HFFc6 (cell line): ENCODE measurements around the gene ENO4. TPM values are rescaled to one million over a fixed set of nuclear protein-coding genes. Genes with fewer than 3 reads are reported as not detected.

Experiments
- DNase-seq: peaks from one replicate; pipeline ENCODE4 v3.0.0-alpha.2; 2018
- H3K27ac Mint-ChIP-seq: 2 replicates; pipeline ENCODE4 v1.8.0; 2020; ENCODE audit warnings: mild to moderate bottlenecking, mixed read lengths
- H3K27me3 Mint-ChIP-seq: 2 replicates; pipeline ENCODE4 v1.8.0; 2021; ENCODE audit warnings: mild to moderate bottlenecking, moderate library complexity, mixed read lengths; ENCODE audit not compliant: insufficient read depth
- H3K36me3 Mint-ChIP-seq: 2 replicates; pipeline ENCODE4 v1.8.0; 2021; ENCODE audit warnings: low read depth, mixed read lengths
- H3K4me1 Mint-ChIP-seq: 2 replicates; pipeline ENCODE4 v1.8.0; 2020; ENCODE audit warnings: low read depth, mixed read lengths
- H3K4me3 Mint-ChIP-seq: 2 replicates; pipeline ENCODE4 v1.8.0; 2020; ENCODE audit warnings: mild to moderate bottlenecking, moderate library complexity, mixed read lengths
- H3K9me3 Mint-ChIP-seq: 2 replicates; pipeline ENCODE4 v1.8.0; 2020; ENCODE audit warnings: mild to moderate bottlenecking, mixed read lengths
- CTCF ChIP-seq: fragments of 200-600 bp; sonication (generic); IDR thresholded peaks from 2 replicates; pipeline ENCODE4 v1.5.0; 2021; ENCODE audit warnings: antibody characterized with exemption, mild to moderate bottlenecking
- total RNA-seq, 6 experiments: library from RNA; stranded (reverse); fragmentation: NEBNext Ultra II Directional; extraction: Animal tissue kit (Norgen Biotek cat#: 25700); gene quantifications; 2 replicates in 1 of 6; 3 replicates in 5 of 6; pipeline ENCODE4 v1.2.3, GENCODE V29; 2021

The ENO4 gene
- total RNA-seq, 6 experiments from 2014 or later, result not detected

- TF ChIP-seq CTCF, result no peak
- Mint-ChIP-seq H3K36me3 (no peaks in the 10 kb centered on the region), H3K4me1 (peaks cover 2% of the 10 kb centered on the region; the same call in 1 of the 2 replicates), H3K27me3 (peaks cover 20% of the 10 kb centered on the region), H3K9me3 (no peaks in the 10 kb centered on the region), H3K4me3 (no peak overlapping the region), H3K27ac (no peak overlapping the region)
- no peak for DNase-seq
Observed at GRCh38 chr10:116831790-116832189, 17.5 kb upstream of the ENO4 start.

DNA sequence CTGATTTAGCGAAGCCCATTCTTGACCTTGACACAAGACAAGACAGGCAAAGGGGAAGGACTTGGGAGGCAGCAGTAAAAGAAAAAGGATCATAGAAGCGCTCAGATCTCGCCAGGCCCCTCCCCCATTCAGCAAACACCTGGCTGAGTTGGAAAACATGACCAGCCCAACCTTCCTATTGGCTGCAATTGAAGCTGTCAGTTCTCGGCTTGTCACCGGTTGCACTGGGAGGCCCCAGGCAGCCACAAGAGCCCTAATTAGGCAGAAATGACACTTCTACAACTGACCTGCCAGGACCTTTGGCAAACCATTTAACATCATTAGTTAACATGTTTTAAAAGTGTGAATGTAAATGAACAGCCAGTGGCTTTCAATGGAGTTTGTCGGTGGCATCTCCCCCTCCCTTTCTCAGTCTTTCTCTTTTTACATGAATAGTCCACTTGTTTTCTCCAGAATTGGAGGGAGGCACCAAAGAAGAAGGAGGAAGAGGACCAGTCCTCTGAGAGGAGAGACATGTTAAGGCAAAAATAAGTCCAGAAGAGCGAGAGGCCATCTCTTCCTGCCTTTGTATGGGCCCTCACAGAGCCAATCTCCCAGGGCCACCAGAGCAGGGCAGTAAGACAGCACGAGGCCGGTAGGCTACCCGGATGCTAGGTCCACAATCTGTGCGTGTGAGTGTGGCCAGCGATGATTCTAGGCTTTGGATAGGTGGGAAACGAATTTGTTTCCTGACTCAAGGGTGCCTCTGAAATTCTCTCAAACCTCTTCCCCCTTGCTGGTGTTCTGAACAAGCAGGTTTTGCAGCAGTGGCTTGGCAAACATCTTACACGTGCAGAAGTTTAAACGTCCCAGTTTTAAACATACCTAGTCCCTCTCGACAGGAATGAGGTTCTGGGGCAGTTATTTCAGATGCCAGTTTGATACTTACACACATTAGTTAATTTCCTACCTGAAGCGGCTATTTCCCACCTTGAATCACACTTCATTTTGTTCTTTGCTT lies 15.0 kb upstream of the ENO4 start:
- TF ChIP-seq CTCF, result no peak
- no peaks in the 10 kb centered on the region for H3K9me3 Mint-ChIP-seq
- H3K4me3 Mint-ChIP-seq, result no peak overlapping the region
- H3K4me1 Mint-ChIP-seq, result no peaks in the 10 kb centered on the region
- no peaks in the 10 kb centered on the region for H3K36me3 Mint-ChIP-seq
- DNase-seq, result no peak
- peaks cover 12% of the 10 kb centered on the region for H3K27me3 Mint-ChIP-seq
- H3K27ac Mint-ChIP-seq, result no peak overlapping the region

- no peaks in the 10 kb centered on the region for H3K36me3 Mint-ChIP-seq
- H3K27me3 Mint-ChIP-seq, result peaks cover 9% of the 10 kb centered on the region
- no peaks in the 10 kb centered on the region for H3K9me3 Mint-ChIP-seq
- no peak for TF ChIP-seq CTCF
- no peak overlapping the region for H3K4me3 Mint-ChIP-seq
- no peak overlapping the region for H3K27ac Mint-ChIP-seq
- H3K4me1 Mint-ChIP-seq, result no peaks in the 10 kb centered on the region
- no peak for DNase-seq
Observed at GRCh38 chr10:116835658-116836057, 13.6 kb upstream of the ENO4 start.

GRCh38 chr10:116836083-116836482 lies 13.2 kb upstream of the ENO4 start:
- H3K9me3 Mint-ChIP-seq, result no peaks in the 10 kb centered on the region
- no peak overlapping the region for H3K27ac Mint-ChIP-seq
- H3K36me3 Mint-ChIP-seq, result no peaks in the 10 kb centered on the region
- peaks cover 6% of the 10 kb centered on the region for H3K27me3 Mint-ChIP-seq
- H3K4me1 Mint-ChIP-seq, result no peaks in the 10 kb centered on the region
- no peak overlapping the region for H3K4me3 Mint-ChIP-seq
- no peak for TF ChIP-seq CTCF
- no peak for DNase-seq

- TF ChIP-seq CTCF, result peak; percentile 25; the same call in 1 of the 2 replicates
Observed at GRCh38 chr10:116836902-116837523, 12.3 kb upstream of the ENO4 start.

More at GRCh38 chr10:116836902-116837523, 12.3 kb upstream of the ENO4 start:
- no peaks in the 10 kb centered on the region for H3K9me3 Mint-ChIP-seq
- no peak overlapping the region for H3K27ac Mint-ChIP-seq
- H3K4me1 Mint-ChIP-seq, result no peaks in the 10 kb centered on the region
- no peaks in the 10 kb centered on the region for H3K36me3 Mint-ChIP-seq
- H3K27me3 Mint-ChIP-seq, result peaks cover 4% of the 10 kb centered on the region
- DNase-seq, result no peak
- no peak overlapping the region for H3K4me3 Mint-ChIP-seq
